CD14-positive monocyte (primary cell): ENCODE data around the gene CYP27A1. TPM values are rescaled to one million over a fixed set of nuclear protein-coding genes. Genes with fewer than 3 reads are reported as not detected.

Experiments
- DNase-seq, 3 donors: peaks; one replicate each; pipeline ENCODE4 v3.0.0-alpha.2; 2011 to 2022
- H2AFZ ChIP-seq: 2 replicates; pipeline ENCODE4 v1.6.0; 2012; ENCODE audit warnings: mild to moderate bottlenecking, low read depth, low read length, inconsistent platforms; ENCODE audit not compliant: insufficient read depth, poor library complexity, severe bottlenecking
- H3K27ac ChIP-seq, 2 donors: 1 replicate in 1 of 2; 2 replicates in 1 of 2; pipeline ENCODE4 v1.5.1; 2012 to 2013; ENCODE audit warnings: low read length in 2 of 2, control low read depth in 1 of 2, inconsistent platforms in 1 of 2, low read depth in 1 of 2, mild to moderate bottlenecking in 1 of 2
- H3K27me3 ChIP-seq, 2 donors: one replicate each; pipeline versions ENCODE4 v1.6.0 to v1.6.1; 2011 to 2013; ENCODE audit warnings: low read length in 2 of 2; ENCODE audit not compliant: control insufficient read depth in 2 of 2, insufficient read depth in 2 of 2
- H3K36me3 ChIP-seq, 2 donors: replicated peaks in 1 of 2; 1 replicate in 1 of 2; 2 replicates in 1 of 2; pipeline versions ENCODE4 v1.5.1 to v1.6.1; 2012 to 2013; ENCODE audit warnings: low read length in 2 of 2, control low read depth in 1 of 2, inconsistent platforms in 1 of 2, mild to moderate bottlenecking in 1 of 2; ENCODE audit not compliant: insufficient read depth in 2 of 2, control insufficient read depth in 1 of 2
- H3K4me1 ChIP-seq, 2 donors: 1 replicate in 1 of 2; 2 replicates in 1 of 2; pipeline versions ENCODE4 v1.5.1 to v1.6.1; 2012 to 2013; ENCODE audit warnings: low read length in 2 of 2, control low read depth in 1 of 2, inconsistent platforms in 1 of 2, mild to moderate bottlenecking in 1 of 2, moderate library complexity in 1 of 2; ENCODE audit not compliant: insufficient read depth in 2 of 2, control insufficient read depth in 1 of 2
- H3K4me2 ChIP-seq: replicated peaks from 2 replicates; pipeline ENCODE3; 2012; ENCODE audit warnings: low read length, moderate library complexity, mild to moderate bottlenecking; ENCODE audit not compliant: poor library complexity, severe bottlenecking; ENCODE audit errors: extremely low read depth
- H3K4me3 ChIP-seq, 3 experiments: fragments of 200-600 bp in 1 of 3; sonication (generic) in 1 of 3; replicated peaks in 1 of 3; 1 replicate in 2 of 3; 2 replicates in 1 of 3; pipeline ENCODE4 v1.5.1; 2011 to 2013; ENCODE audit warnings: low read length in 3 of 3, mild to moderate bottlenecking in 3 of 3, control low read depth in 2 of 3, low read depth in 2 of 3, inconsistent platforms in 1 of 3, moderate library complexity in 1 of 3
- H3K79me2 ChIP-seq: 2 replicates; pipeline ENCODE4 v1.6.0; 2012; ENCODE audit warnings: mild to moderate bottlenecking, control low read depth, inconsistent platforms, low read length, moderate library complexity; ENCODE audit not compliant: insufficient read depth
- H3K9ac ChIP-seq: 2 replicates; pipeline ENCODE4 v1.6.0; 2017; ENCODE audit warnings: low read length, mild to moderate bottlenecking; ENCODE audit not compliant: insufficient read depth, poor library complexity, severe bottlenecking
- H3K9me3 ChIP-seq, 2 donors: replicated peaks in 1 of 2; 1 replicate in 1 of 2; 2 replicates in 1 of 2; pipeline versions ENCODE4 v1.5.1 to v1.6.1; 2012 to 2013; ENCODE audit warnings: low read length in 2 of 2, control low read depth in 1 of 2; ENCODE audit not compliant: control insufficient read depth in 1 of 2, insufficient read depth in 1 of 2
- H4K20me1 ChIP-seq: 2 replicates; pipeline ENCODE4 v1.6.0; 2012; ENCODE audit warnings: mild to moderate bottlenecking, low read length, control low read depth, moderate library complexity; ENCODE audit not compliant: insufficient read depth
- H3K27ac Mint-ChIP-seq, 7 donors: one replicate each; pipeline ENCODE4 v1.8.0; 2020; ENCODE audit warnings: mild to moderate bottlenecking in 7 of 7, mixed read lengths in 7 of 7, moderate library complexity in 6 of 7, inconsistent platforms in 2 of 7
- H3K27me3 Mint-ChIP-seq, 3 donors: one replicate each; pipeline ENCODE4 v1.8.0; 2021 to 2022; ENCODE audit warnings: low read depth in 3 of 3, mild to moderate bottlenecking in 3 of 3, mixed read lengths in 3 of 3, moderate library complexity in 3 of 3, inconsistent platforms in 1 of 3
- H3K36me3 Mint-ChIP-seq, 2 donors: one replicate each; pipeline ENCODE4 v1.8.0; 2020; ENCODE audit warnings: mixed read lengths in 2 of 2, inconsistent platforms in 1 of 2, mild to moderate bottlenecking in 1 of 2
- H3K4me1 Mint-ChIP-seq: one replicate; pipeline ENCODE4 v1.8.0; 2020; ENCODE audit warnings: mild to moderate bottlenecking, mixed read lengths
- H3K4me3 Mint-ChIP-seq, 2 donors: one replicate each; pipeline ENCODE4 v1.8.0; 2020; ENCODE audit warnings: mild to moderate bottlenecking in 2 of 2, mixed read lengths in 2 of 2, moderate library complexity in 1 of 2
- H3K9me3 Mint-ChIP-seq, 7 donors: one replicate each; pipeline ENCODE4 v1.8.0; 2020 to 2022; ENCODE audit warnings: mixed read lengths in 7 of 7, mild to moderate bottlenecking in 6 of 7, moderate library complexity in 6 of 7, inconsistent platforms in 2 of 7
- CTCF ChIP-seq: fragments of 200-600 bp; IDR thresholded peaks from one replicate; pipeline ENCODE4 v1.8.0; 2022; ENCODE audit warnings: antibody characterized with exemption, mild to moderate bottlenecking
- WGBS: methylation state at CpG from one replicate; pipeline ENCODE4 v1.1.5; 2013; ENCODE audit warnings: missing lambda C conversion rate; ENCODE audit not compliant: insufficient coverage; 5-methylcytosine and 5-hydroxymethylcytosine counted together
- intact Hi-C, 2 donors: fragments of 100-400 bp; cut with micrococcal nuclease; formaldehyde crosslinking; loops; one replicate each; pipeline versions ENCODE4 v1.15.0 to v1.15.1; 2023
- polyA plus RNA-seq, 3 donors: library from polyadenylated mRNA; depleted of rRNA in 1 of 3; unstranded in 2 of 3; stranded (reverse) in 1 of 3; fragments of 300-500 nt in 2 of 3; fragments of >200 nt in 1 of 3; fragmentation: Illumina TruSeq in 2 of 3; gene quantifications; 1 replicate in 2 of 3; 2 replicates in 1 of 3; pipeline ENCODE4 v1.2.3, GENCODE V29; 2012 to 2021

CYP27A1 gene
- polyA plus RNA-seq, 3 donors, result 151 to 218 (median 214) TPM

DNA sequence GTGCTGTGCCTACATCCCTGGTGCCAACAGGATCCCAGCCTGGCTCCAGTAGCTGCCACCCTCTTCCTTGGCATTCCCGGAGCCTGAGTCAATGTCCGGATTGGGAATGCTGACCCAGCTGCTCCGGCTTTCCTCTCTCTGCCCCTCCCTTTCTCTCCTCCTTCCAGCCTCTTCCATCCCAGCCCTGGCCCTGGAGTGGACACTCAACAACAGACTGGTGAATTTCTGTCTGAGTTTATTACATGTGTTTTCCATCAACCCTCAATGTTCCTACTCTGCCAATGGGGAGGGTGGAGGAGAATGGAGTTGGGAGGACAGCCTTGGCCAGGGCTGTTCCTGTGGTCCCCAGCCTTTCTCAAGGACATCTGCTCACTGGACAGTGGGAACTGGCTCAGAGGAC is 50.6 kb downstream of the CYP27A1 start:
- H3K4me2 ChIP-seq, result no peak overlapping the region
- peaks cover 22 to 29% of the 10 kb centered on the region in 2 donors for H3K27me3 ChIP-seq
- TF ChIP-seq CTCF, result no peak
- DNase-seq, result no peak
- no peaks in the 10 kb centered on the region for H3K36me3 Mint-ChIP-seq
- no peak overlapping the region for H2AFZ ChIP-seq
- H3K9me3 ChIP-seq, result peaks cover 3 to 6% of the 10 kb centered on the region in 2 donors
- peaks cover 0 to 8% (median 7%) of the 10 kb centered on the region in 7 donors for H3K9me3 Mint-ChIP-seq
- no peak overlapping the region for H3K4me3 ChIP-seq
- H3K27ac Mint-ChIP-seq, result peak overlapping the region in 1 of 7 donors; percentile 18
- no peak overlapping the region for H3K9ac ChIP-seq
- no peaks in the 10 kb centered on the region for H3K36me3 ChIP-seq
- H3K4me1 ChIP-seq, result peaks cover 5 to 14% of the 10 kb centered on the region in 2 donors
- peaks cover 20% of the 10 kb centered on the region for H3K4me1 Mint-ChIP-seq
- no peak overlapping the region for H3K27ac ChIP-seq
- H3K79me2 ChIP-seq, result no peaks in the 10 kb centered on the region
- peak overlapping the region in 1 of 2 donors; percentile 77 for H3K4me3 Mint-ChIP-seq
- peaks cover 30 to 42% (median 41%) of the 10 kb centered on the region in 3 donors for H3K27me3 Mint-ChIP-seq
- intact Hi-C loops, result loop anchor here in 1 of 2 donors (5.0 kb wide), 1 partner anchor 35 kb away; no protein-coding TSS in a partner anchor
- no peaks in the 10 kb centered on the region for H4K20me1 ChIP-seq
- WGBS, result 100% methylated on average over 2 of the region's 3 CpGs

DNA sequence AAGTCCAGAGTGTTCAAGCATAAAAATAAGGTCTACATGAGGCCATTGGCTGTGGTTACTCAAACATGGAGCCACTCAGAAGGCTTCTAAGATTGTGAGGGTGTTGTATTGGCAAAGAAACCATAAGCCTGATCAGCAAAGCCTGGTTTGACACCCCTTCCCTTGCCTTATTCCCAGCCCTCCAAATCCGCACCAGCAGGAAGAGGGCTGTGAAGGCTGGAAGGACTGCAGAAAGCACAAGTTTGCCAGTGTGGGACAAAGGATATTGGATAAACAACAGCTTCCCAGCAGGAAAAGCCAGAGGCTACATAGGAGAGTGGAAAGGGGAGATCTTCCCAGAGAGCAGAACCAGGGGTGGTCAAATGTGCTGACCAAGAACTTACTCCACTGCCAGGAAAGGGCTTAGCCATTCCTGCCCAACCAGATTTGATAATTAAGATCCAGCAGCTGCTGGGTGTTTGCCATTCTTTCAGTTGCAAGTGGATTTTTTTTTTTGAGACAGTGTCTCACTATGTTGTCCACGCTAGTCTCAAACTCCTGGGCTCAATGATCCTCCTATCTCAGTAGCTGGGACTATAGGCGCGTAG is 51.2 kb downstream of the CYP27A1 start:
- Mint-ChIP-seq H3K4me1 (peaks cover 24% of the 10 kb centered on the region), H3K27ac (no peak overlapping the region), H3K36me3 (no peaks in the 10 kb centered on the region), H3K9me3 (peaks cover 0 to 11% (median 8%) of the 10 kb centered on the region in 7 donors), H3K27me3 (peaks cover 25 to 38% (median 37%) of the 10 kb centered on the region in 3 donors), H3K4me3 (peak overlapping the region in 1 of 2 donors; percentile 21)
- no peak overlapping the region for H3K4me2 ChIP-seq
- no peak for TF ChIP-seq CTCF
- H3K4me3 ChIP-seq, result no peak overlapping the region
- WGBS, result no CpG with 5 or more reads among the region's 4 CpGs
- no peak overlapping the region for H3K27ac ChIP-seq
- intact Hi-C loops, result loop anchor here in 1 of 2 donors (5.0 kb wide), 1 partner anchor 36 kb away; no protein-coding TSS in a partner anchor
- no peaks in the 10 kb centered on the region for H3K79me2 ChIP-seq
- peaks cover 22 to 27% of the 10 kb centered on the region in 2 donors for H3K27me3 ChIP-seq
- H2AFZ ChIP-seq, result no peak overlapping the region
- H4K20me1 ChIP-seq, result no peaks in the 10 kb centered on the region
- peaks cover 6 to 18% of the 10 kb centered on the region in 2 donors for H3K4me1 ChIP-seq
- DNase-seq, result no peak
- H3K9ac ChIP-seq, result no peak overlapping the region
- H3K9me3 ChIP-seq, result peaks cover 3 to 8% of the 10 kb centered on the region in 2 donors
- H3K36me3 ChIP-seq, result no peaks in the 10 kb centered on the region
